GM21390 (cell line): ENCODE data around the gene CLCN3.
"Not testable (repeated sequence)": the region's sequence is repeated elsewhere in the genome, so short reads cannot be mapped to it uniquely, and the experiment has no call there.

ENCODE experiments used
- ATAC-seq: cut with Tn5 transposase; IDR thresholded peaks from one replicate; pipeline ENCODE4 v1.9.1; 2021; ENCODE audit not compliant: unreplicated experiment

CLCN3 gene

DNA sequence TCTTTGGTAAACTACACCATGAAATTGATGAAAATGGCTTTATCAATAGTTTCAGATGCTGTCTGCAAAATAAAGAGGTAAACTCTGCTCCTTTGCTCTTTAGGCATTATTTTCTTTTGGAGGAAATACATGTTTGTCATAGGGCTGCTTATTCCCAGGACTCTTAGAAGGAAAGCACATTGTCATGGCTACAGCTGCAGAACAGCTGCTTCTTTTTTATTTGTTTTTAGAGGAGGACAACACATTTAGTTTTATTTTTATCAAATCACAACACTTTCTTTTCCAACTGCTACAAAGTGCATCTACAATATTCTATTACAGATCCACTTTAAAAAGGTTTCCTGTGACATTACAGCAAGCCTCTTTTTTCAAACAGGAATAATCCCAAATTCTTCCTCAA is 150.0 kb downstream of the CLCN3 start:
- no peak for ATAC-seq

DNA sequence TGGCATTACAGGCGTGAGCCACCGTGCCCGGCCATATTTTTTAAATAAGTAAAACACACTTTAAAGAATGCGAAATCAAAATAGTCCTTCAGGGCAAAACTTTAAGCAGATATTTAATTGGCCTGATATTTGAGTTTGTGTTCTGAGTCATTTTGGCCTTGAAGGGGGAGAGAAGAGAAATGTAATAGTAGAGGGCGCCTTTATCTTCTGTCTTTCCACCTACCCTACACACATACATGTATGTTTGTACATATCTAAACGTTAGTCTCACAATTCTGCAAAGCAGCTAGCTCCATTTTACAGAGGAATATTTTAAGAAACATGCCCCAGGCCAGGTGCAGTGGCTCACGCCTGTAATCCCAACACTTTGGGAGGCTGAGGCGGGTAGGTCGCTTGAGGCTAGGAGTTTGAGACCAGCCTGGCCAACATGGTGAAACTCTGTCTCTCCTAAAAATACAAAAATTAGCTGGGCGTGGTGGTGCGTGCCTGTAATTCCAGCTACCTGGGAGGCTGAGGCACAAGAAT is 151.2 kb downstream of the CLCN3 start:
- ATAC-seq, result not testable (repeated sequence)
